Motor neuron (in vitro differentiated cells): ENCODE data around the gene GTF3C2. TPM values are rescaled to one million over a fixed set of nuclear protein-coding genes. Genes with fewer than 3 reads are reported as not detected.
A peak's percentile ranks its signal among the peaks of the same experiment; 100 is the strongest.

Experiments
- ATAC-seq, 8 experiments: fragments of 200-7000 bp; cut with Tn5 transposase; replicated peaks in 6 of 8; 2 replicates each; pipeline ENCODE4 v1.8.0; 2021; ENCODE audit warnings: mild to moderate bottlenecking in 8 of 8, moderate library complexity in 8 of 8
- H3K27ac ChIP-seq, 2 donors: fragments of 250-450 bp; sonication (Bioruptor Pico); 2 replicates each; pipeline ENCODE4 v1.9.0; 2021; ENCODE audit warnings: antibody characterized with exemption in 2 of 2, mild to moderate bottlenecking in 2 of 2, moderate library complexity in 1 of 2
- H3K4me1 ChIP-seq, 2 donors: fragments of 250-450 bp; sonication (Bioruptor Pico); replicated peaks in 1 of 2; 2 replicates each; pipeline ENCODE4 v1.6.1; 2021; ENCODE audit warnings: antibody characterized with exemption in 2 of 2, mild to moderate bottlenecking in 2 of 2, moderate library complexity in 1 of 2
- H3K4me3 ChIP-seq, 5 donors: fragments of 250-450 bp; sonication (Bioruptor Pico); 2 replicates each; pipeline ENCODE4 v1.9.0; 2021; ENCODE audit warnings: antibody characterized with exemption in 5 of 5, mild to moderate bottlenecking in 5 of 5, moderate library complexity in 4 of 5
- WGBS, 10 experiments: fragments of 450-650 bp; shearing (Covaris generic); methylation state at CpG; one replicate each; pipeline ENCODE4 v1.0.0; 2022; 5-methylcytosine and 5-hydroxymethylcytosine counted together
- in situ Hi-C, 9 experiments: fragments of 400-800 bp; cut with MboI; loops; one replicate each; pipeline ENCODE4 v1.15.0; 2021; ENCODE audit warnings: low sequenced_read_pairs in 9 of 9, low pct_unique_long_range_greater_than_20kb in 2 of 9; ENCODE audit not compliant: unreplicated experiment in 9 of 9
- total RNA-seq, 8 experiments: library from RNA; unstranded; fragments of 300-600 nt; gene quantifications; 2 replicates each; pipeline versions ENCODE4 v1.2.3 to v1.2.4, GENCODE V29; 2022

GTF3C2 gene
- total RNA-seq, 8 experiments from 2014 or later: 19.6 to 80.8 (median 33.0) TPM

GRCh38 chr2:27378809-27379290 is 22.3 kb upstream of the GTF3C2 start:
- no CpG with 5 or more reads among the region's 9 CpGs for WGBS, 10 experiments
- in situ Hi-C loops: no loop called here
- ATAC-seq: no peak
- peak overlapping the region; percentile 57 to 86 (median 65) for H3K4me3 ChIP-seq
- no peak overlapping the region for H3K27ac ChIP-seq
- H3K4me1 ChIP-seq: peaks cover 16 to 20% of the 10 kb centered on the region in 2 donors

- 40 to 100% (median 80%) methylated on average over 1 to 3 of the region's 29 CpGs; no CpG with 5 or more reads in 5 of the 10 experiments for WGBS, 10 experiments
- no peak for ATAC-seq
- H3K27ac ChIP-seq: no peak overlapping the region
- in situ Hi-C loops: no loop called here
- H3K4me1 ChIP-seq: peaks cover 16 to 20% of the 10 kb centered on the region in 2 donors
- no peak overlapping the region for H3K4me3 ChIP-seq
These were observed 21.7 kb upstream of the GTF3C2 start for GRCh38 chr2:27378096-27378808.

- in situ Hi-C loops: no loop called here
- Histone ChIP-seq H3K4me1 (peaks cover 16 to 20% of the 10 kb centered on the region in 2 donors), H3K4me3 (no peak overlapping the region), H3K27ac (no peak overlapping the region)
- 70 to 95% (median 93%) methylated on average over 2 to 15 of the region's 18 CpGs; no CpG with 5 or more reads in 7 of the 10 experiments for WGBS, 10 experiments
- no peak for ATAC-seq
These were observed 21.1 kb upstream of the GTF3C2 start for GRCh38 chr2:27377618-27378095.

- Histone ChIP-seq H3K4me1 (peaks cover 16 to 20% of the 10 kb centered on the region in 2 donors), H3K4me3 (no peak overlapping the region), H3K27ac (no peak overlapping the region)
- 90 to 100% (median 97%) methylated on average over 1 to 4 of the region's 10 CpGs; no CpG with 5 or more reads in 6 of the 10 experiments for WGBS, 10 experiments
- in situ Hi-C loops: no loop called here
- no peak for ATAC-seq
These were observed 20.5 kb upstream of the GTF3C2 start for GRCh38 chr2:27376866-27377617.

- in situ Hi-C loops: no loop called here
- Histone ChIP-seq H3K4me1 (peaks cover 17 to 22% of the 10 kb centered on the region in 2 donors), H3K4me3 (no peak overlapping the region), H3K27ac (no peak overlapping the region)
- 60 to 100% (median 95%) methylated on average over 2 to 8 of the region's 16 CpGs; no CpG with 5 or more reads in 3 of the 10 experiments for WGBS, 10 experiments
- no peak for ATAC-seq
These were observed 19.7 kb upstream of the GTF3C2 start for GRCh38 chr2:27376151-27376865.

- whole genome bisulfite sequencing, 10 experiments: 60 to 100% (median 95%) methylated on average over 1 to 7 of the region's 20 CpGs; no CpG with 5 or more reads in 4 of the 10 experiments
- in situ Hi-C loops: no loop called here
These were observed 19.0 kb upstream of the GTF3C2 start for GRCh38 chr2:27375513-27376099.

GRCh38 chr2:27373567-27373966 is 17.0 kb upstream of the GTF3C2 start:
- Histone ChIP-seq H3K4me3 (no peak overlapping the region), H3K27ac (no peak overlapping the region), H3K4me1 (peaks cover 13 to 14% of the 10 kb centered on the region in 2 donors)
- 77 to 100% (median 86%) methylated on average over 2 to 5 of the region's 5 CpGs; no CpG with 5 or more reads in 4 of the 10 experiments for WGBS, 10 experiments
- in situ Hi-C loops: no loop called here
- ATAC-seq: no peak

More at GRCh38 chr2:27375513-27376099, 19.0 kb upstream of the GTF3C2 start:
- H3K4me3 ChIP-seq: no peak overlapping the region
- H3K27ac ChIP-seq: no peak overlapping the region
- peaks cover 15 to 18% of the 10 kb centered on the region in 2 donors for H3K4me1 ChIP-seq
- no peak for ATAC-seq

- Histone ChIP-seq H3K4me3 (no peak overlapping the region), H3K4me1 (peaks cover 13 to 14% of the 10 kb centered on the region in 2 donors), H3K27ac (no peak overlapping the region)
- no peak for ATAC-seq
- 62 to 100% (median 91%) methylated on average over 2 to 5 of the region's 6 CpGs; no CpG with 5 or more reads in 7 of the 10 experiments for WGBS, 10 experiments
- in situ Hi-C loops: no loop called here
These were observed 16.4 kb upstream of the GTF3C2 start for GRCh38 chr2:27372937-27373336.

- 0 to 21% (median 0%) methylated on average over 2 to 12 of the region's 46 CpGs; no CpG with 5 or more reads in 5 of the 10 experiments for WGBS, 10 experiments
- ATAC-seq: peak in 5 of 8 experiments; percentile 21 to 38 (median 29)
- H3K4me3 ChIP-seq: peak overlapping the region; percentile 62 to 90 (median 86)
- H3K4me1 ChIP-seq: peaks cover 13 to 14% of the 10 kb centered on the region in 2 donors
- in situ Hi-C loops: no loop called here
- H3K27ac ChIP-seq: peak overlapping the region; percentile 80 to 93
These were observed 14.5 kb upstream of the GTF3C2 start for GRCh38 chr2:27370816-27371620.

GRCh38 chr2:27370026-27370815 is 13.7 kb upstream of the GTF3C2 start, which contains the start of the genes EIF2B4 and SNX17:
TSS of gene EIF2B4 (minus strand) at chr2:27370338. CDS start at chr2:27370314, 24 bp downstream.
TSS of gene SNX17 (plus strand) at chr2:27370616. CDS start at chr2:27370744, 128 bp downstream.
- in situ Hi-C loops: no loop called here
- Histone ChIP-seq H3K27ac (peak within 1 kb of the TSS; percentile 80 to 93), H3K4me1 (peaks cover 13 to 14% of the 10 kb centered on the region in 2 donors), H3K4me3 (peak within 1 kb of the TSS; percentile 62 to 90 (median 86))
- ATAC-seq: peak; percentile 78 to 96 (median 95)
- 0 to 2% (median 0%) methylated on average over 2 to 16 of the region's 85 CpGs; no CpG with 5 or more reads in 5 of the 10 experiments for WGBS, 10 experiments
